ENCODE measurements around the gene NPDC1.

The NPDC1 gene

DNA sequence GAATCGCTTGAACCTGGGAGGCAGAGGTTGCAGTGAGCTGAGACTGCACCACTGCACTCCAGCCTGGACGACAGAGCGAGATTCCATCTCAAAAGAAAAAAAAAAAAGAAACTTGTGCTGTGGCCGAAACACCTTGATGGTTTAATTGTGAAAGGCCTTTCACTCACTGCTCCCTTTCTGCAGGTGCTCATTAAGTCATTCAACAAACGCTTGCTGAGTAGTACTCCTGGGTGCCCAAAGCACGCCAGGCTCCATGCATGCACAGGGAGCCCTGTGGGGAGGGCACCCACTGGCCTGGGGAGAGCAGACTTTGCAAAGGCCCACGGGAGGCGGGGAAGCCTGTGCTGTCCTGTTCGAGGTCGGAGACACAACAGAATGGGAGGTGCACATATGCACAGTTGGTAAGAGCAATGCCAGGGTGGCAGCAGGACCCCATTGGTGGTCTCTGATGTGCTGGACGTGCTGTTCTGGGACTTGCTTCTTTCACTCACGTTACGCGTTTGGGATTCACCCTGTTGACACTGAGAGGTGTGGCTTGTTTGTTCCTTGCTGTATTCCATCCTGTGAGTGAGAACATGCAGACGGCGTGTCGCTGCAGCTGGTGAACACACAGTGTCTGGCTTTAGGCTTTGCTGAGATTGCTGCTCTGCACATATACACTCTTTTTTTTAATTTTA, 10.9 kb upstream of the NPDC1 start:
- Histone ChIP-seq H3K4me1 (ENCODE audit: control insufficient read depth in 1 of 2, insufficient read depth in 1 of 2, low read depth in 1 of 2, low read length in 1 of 2) (peaks cover 35 to 45% of the 10 kb centered on the region in 2 experiments), H3K27me3 (peaks cover 48% of the 10 kb centered on the region), H3K27ac (no peak overlapping the region), H3K36me3 (no peaks in the 10 kb centered on the region), H3K9me3 (no peaks in the 10 kb centered on the region), H3K4me3 (ENCODE audit: low read depth in 1 of 2, low read length in 1 of 2) (no peak overlapping the region)
- TF ChIP-seq, protein P1, sequence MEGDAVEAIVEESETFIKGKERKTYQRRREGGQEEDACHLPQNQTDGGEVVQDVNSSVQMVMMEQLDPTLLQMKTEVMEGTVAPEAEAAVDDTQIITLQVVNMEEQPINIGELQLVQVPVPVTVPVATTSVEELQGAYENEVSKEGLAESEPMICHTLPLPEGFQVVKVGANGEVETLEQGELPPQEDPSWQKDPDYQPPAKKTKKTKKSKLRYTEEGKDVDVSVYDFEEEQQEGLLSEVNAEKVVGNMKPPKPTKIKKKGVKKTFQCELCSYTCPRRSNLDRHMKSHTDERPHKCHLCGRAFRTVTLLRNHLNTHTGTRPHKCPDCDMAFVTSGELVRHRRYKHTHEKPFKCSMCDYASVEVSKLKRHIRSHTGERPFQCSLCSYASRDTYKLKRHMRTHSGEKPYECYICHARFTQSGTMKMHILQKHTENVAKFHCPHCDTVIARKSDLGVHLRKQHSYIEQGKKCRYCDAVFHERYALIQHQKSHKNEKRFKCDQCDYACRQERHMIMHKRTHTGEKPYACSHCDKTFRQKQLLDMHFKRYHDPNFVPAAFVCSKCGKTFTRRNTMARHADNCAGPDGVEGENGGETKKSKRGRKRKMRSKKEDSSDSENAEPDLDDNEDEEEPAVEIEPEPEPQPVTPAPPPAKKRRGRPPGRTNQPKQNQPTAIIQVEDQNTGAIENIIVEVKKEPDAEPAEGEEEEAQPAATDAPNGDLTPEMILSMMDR (IDR thresholded peaks at IDR 0.05): no peak

DNA sequence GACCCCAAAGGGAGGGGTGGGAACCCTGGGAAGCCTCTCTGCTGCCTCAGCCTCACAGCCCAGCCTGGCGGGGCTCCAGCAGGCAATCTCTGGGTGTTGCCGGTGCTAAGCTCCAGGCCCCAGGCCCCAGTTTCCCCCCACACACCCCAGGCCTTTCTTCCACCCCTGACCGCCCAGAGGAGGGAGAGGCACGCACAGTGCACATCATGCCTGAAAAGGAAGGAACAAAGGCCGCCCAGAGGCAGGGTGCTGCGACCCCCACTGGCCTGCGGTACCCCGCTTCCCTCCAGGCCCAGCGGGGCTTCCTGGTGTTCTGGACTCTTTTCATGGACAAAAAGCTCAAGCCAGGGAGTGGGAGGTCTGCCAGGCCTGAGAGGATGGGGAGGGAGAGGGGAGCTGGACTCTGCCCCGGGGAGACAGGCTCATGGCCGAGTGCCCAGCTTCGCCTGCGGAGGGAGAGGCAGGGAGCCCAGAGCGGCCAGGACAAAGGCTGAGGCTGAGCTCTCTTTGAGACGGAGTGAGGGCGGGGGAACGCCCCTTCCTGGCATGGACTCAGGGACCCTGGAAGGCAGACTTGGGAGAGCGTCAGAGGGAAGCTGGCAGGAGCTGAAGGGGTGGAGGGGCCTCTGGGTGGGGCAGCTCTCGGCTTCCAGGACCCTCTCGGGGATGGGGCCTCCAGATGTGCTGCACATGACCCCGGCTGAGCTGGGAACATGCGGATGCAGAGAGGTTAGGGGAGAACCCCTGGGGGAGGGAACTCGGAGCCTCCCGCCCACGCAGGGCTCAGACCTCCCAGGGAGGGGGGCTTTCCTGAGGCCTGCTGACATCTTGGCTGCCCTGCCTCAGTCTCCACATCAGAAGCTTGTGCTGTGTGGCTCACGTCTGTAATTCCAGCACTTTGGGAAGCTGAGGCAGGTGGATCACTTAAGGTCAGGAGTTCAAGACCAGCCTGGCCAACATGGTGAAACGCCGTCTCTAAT, 9.7 kb upstream of the NPDC1 start:
- H3K4me3 ChIP-seq (ENCODE audit: low read depth in 1 of 2, low read length in 1 of 2): no peak overlapping the region
- peaks cover 57% of the 10 kb centered on the region for H3K27me3 ChIP-seq
- no peaks in the 10 kb centered on the region for H3K9me3 ChIP-seq
- H3K27ac ChIP-seq: no peak overlapping the region
- peaks cover 35 to 45% of the 10 kb centered on the region in 2 experiments for H3K4me1 ChIP-seq (ENCODE audit: control insufficient read depth in 1 of 2, insufficient read depth in 1 of 2, low read depth in 1 of 2, low read length in 1 of 2)
- no peaks in the 10 kb centered on the region for H3K36me3 ChIP-seq
- TF ChIP-seq, protein P1 (IDR thresholded peaks at IDR 0.05): no peak

DNA sequence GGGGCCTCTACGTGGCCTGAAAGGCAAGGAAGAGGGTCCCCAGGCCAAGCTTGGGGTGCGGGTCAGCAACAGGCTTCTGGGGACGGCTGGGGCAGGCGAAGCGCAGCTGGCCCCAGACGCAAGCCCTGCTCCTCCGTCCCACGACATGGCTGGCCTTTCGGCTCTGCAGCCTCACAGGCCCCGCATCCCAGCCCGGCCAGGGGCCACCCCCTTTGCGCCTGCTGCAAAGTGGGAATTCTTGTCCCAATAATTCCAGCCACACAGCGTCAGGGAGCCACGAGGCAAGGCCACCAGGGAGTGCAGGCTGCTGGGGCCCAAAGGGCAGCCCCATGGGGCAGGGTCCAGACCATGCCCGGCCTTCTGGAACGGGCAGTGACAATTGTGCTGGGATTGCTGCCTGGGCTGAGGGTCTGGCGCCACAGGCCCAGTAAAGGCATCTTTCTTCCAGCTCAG, 9.0 kb upstream of the NPDC1 start:
- Histone ChIP-seq H3K4me3 (ENCODE audit: low read depth in 1 of 2, low read length in 1 of 2) (no peak overlapping the region), H3K27me3 (peaks cover 64% of the 10 kb centered on the region), H3K4me1 (ENCODE audit: control insufficient read depth in 1 of 2, insufficient read depth in 1 of 2, low read depth in 1 of 2, low read length in 1 of 2) (peaks cover 35 to 45% of the 10 kb centered on the region in 2 experiments), H3K27ac (no peak overlapping the region), H3K36me3 (no peaks in the 10 kb centered on the region), H3K9me3 (no peaks in the 10 kb centered on the region)
- TF ChIP-seq, protein P1 (IDR thresholded peaks at IDR 0.05): no peak

DNA sequence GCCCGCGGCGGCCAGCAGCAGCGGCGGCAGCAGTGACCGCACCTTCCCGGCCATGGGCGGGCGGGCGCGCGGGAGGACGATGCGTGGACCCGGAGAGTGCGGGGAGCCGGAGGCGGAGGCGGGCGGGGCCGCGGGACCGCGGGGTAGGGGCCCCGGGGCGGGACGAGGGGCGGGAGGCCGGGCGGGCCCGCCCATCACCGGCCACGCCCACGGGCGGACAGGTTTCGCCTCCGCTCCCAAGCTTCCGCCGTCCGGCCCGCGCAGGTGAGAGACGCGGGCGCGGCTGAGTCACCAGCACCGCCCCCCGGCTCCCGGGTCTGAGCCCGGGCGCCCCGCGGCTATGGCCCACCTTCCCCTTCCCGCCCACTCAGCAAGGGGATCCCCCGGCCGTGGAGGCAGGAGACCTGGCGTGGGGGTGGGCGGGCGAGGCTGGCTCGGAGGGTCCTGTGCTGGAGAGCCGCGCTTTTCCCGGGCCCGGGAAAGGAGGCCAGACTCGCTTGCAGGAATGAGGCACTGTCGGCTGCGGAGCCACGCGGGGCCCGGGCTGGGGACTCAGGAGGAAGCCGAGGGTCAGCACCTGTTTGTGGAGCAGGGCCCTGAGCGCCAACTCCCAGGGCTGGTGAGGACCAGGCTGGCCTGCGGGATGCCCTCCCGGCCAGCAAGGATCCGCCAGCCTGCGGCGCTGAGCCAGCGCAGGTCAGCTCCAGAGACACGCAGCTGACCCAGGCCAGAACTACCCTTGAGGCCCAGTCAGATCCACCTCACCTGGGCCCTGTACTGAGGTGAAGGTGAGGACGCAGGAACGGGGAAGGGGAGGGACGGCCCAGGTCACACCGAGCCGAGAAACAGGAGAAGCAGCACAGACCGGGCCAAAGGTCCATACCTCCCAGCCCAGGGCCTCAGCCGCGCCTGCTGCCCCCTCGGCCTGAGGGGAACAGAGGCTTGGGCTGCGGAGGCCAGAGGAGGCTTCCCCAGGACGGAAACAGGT, 8.3 kb upstream of the NPDC1 start, which contains the start of gene ENTPD2:
ENTPD2 (minus strand) TSS at position 118 of the 988 bp plus-strand sequence; CDS start at position 54, 64 bp downstream.
- TF ChIP-seq, protein P1 (IDR thresholded peaks at IDR 0.05): no peak
- peaks cover 72% of the 10 kb centered on the region for H3K27me3 ChIP-seq

More for the DNA sequence above, 8.3 kb upstream of the NPDC1 start, which contains the start of gene ENTPD2:
- Histone ChIP-seq H3K36me3 (no peaks in the 10 kb centered on the region), H3K27ac (no peak within 1 kb of the TSS), H3K9me3 (no peaks in the 10 kb centered on the region), H3K4me1 (ENCODE audit: control insufficient read depth in 1 of 2, insufficient read depth in 1 of 2, low read depth in 1 of 2, low read length in 1 of 2) (peaks cover 33 to 42% of the 10 kb centered on the region in 2 experiments), H3K4me3 (ENCODE audit: low read depth in 1 of 2, low read length in 1 of 2) (peak within 1 kb of the TSS; percentile 48 to 59)
